Fibroblast of the aortic adventitia (primary cell): ENCODE data around the gene TOGARAM2. TPM values are rescaled to one million over a fixed set of nuclear protein-coding genes. Genes with fewer than 3 reads are reported as not detected.
A peak's percentile ranks its signal among the peaks of the same experiment; 100 is the strongest.

ENCODE experiments used
- DNase-seq: peaks from one replicate; pipeline ENCODE4 v3.0.0-alpha.2; 2010; ENCODE audit warnings: low read depth
- H3K4me3 ChIP-seq: 2 replicates; pipeline ENCODE4 v1.5.1; 2011; ENCODE audit warnings: low read depth, mild to moderate bottlenecking, control low read depth, low read length, moderate library complexity
- total RNA-seq: library from RNA; depleted of rRNA; stranded (reverse); fragments of >200 nt; gene quantifications from 2 replicates; pipeline ENCODE4 v1.2.3, GENCODE V29; 2012; ENCODE audit warnings: low replicate concordance
- TF ChIP-seq, protein P1 (sequence below): IDR thresholded peaks from 2 replicates; pipeline ENCODE4 v1.5.1; 2011; ENCODE audit warnings: mild to moderate bottlenecking, low read length, control low read depth, inconsistent platforms; ENCODE audit not compliant: insufficient read depth

Gene TOGARAM2
- total RNA-seq, 1 donor: under 0.01 TPM

DNA sequence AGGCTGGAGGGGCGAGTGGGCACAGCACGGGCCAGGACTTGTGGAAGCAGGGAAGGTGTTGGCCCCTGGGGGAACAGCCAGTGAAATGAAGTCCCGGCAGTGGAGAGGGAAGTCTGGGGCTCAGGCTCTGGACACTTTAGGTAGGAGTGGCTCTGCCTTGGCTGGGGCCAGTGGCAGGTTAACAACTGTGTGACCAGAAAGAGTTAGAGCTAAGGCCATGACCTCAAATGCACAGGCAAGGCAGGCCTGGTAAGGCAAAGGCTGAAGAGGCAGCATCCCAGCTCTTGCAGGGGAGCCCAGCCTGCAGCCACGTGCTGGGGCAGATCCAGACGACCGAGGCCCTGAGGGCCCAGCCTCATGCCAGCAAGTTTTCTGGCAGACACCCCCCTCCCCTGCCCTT lies 71.7 kb downstream of the TOGARAM2 start:
- H3K4me3 ChIP-seq: no peak overlapping the region
- DNase-seq: no peak
- TF ChIP-seq, protein P1, sequence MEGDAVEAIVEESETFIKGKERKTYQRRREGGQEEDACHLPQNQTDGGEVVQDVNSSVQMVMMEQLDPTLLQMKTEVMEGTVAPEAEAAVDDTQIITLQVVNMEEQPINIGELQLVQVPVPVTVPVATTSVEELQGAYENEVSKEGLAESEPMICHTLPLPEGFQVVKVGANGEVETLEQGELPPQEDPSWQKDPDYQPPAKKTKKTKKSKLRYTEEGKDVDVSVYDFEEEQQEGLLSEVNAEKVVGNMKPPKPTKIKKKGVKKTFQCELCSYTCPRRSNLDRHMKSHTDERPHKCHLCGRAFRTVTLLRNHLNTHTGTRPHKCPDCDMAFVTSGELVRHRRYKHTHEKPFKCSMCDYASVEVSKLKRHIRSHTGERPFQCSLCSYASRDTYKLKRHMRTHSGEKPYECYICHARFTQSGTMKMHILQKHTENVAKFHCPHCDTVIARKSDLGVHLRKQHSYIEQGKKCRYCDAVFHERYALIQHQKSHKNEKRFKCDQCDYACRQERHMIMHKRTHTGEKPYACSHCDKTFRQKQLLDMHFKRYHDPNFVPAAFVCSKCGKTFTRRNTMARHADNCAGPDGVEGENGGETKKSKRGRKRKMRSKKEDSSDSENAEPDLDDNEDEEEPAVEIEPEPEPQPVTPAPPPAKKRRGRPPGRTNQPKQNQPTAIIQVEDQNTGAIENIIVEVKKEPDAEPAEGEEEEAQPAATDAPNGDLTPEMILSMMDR: no peak

DNA sequence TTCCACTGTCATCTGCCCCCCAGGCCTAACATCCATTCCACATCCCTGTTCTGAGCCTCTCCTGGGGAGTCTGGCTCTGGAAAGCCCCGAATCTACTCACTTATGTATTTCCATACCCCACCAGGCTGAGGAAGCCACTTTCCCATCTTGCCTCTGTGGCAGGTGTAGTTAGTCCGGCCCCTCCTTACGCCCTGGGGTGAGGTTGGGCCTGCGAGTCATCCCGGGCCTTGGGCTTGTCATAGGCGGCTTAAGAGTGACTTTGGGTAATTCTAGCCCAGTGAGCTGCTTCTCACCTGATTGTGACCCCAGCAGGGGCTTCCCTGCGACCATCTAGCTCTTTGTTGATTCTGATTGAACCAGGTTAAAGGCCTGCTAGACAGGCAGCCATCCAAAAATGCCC lies 72.1 kb downstream of the TOGARAM2 start:
- no peak for DNase-seq
- TF ChIP-seq, protein P1: no peak
- H3K4me3 ChIP-seq: no peak overlapping the region

DNA sequence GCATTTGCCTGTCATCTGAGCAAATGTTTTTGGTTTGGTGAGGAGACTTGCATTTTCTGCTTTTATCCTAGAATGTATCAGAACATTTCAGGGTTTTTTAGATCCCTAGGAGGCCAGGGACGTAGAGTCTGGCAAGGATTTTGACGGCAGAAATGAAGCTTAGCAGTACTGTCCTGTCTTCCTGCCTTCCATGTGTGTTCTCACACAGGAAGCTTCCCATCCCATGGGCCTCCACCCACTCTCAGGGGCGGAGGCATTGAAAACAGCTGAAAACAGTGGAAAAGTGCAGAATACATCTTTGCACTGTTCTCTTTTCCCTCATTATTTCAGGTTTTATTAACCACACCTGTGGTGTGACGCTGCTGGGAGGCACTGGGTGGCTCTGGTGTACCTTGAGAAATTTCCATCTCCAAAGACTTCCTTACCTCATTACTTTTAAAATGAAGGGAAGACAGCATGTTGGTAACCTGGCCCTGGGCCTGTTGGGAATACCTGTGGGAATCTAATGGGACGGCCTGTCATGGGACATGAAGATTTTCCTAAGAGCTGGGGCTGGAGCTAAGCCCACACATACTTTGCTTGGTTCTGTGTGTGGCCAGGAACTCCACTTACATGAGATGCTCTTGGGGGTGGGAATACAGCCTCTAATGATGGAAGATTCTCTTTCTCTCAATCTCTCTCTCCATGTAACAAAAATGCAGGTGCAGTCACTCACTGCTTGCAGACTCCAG lies 72.7 kb downstream of the TOGARAM2 start:
- TF ChIP-seq, protein P1: peak; percentile 5
- no peak for DNase-seq
- H3K4me3 ChIP-seq: no peak overlapping the region

DNA sequence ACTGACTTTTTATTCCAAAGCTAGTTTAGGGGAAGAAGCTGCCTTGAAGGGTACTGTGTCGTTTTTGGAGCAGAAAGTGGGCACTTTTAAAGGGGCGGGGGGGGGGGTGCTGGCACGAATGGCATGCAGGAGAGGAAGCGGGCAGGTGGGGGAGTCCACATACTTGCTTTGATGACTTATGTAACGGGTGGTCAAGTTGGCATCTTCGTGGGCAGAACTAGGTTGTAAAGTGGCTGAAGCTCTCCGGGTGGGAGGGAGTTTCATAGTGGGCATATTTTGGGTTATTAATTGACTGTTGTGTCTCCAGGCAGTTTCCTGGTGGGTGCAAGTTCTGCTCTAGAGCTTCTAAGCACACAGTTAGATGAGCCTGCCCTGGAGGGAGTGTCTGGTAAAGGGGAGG lies 73.3 kb downstream of the TOGARAM2 start:
- H3K4me3 ChIP-seq: no peak overlapping the region
- TF ChIP-seq, protein P1: no peak
- no peak for DNase-seq

DNA sequence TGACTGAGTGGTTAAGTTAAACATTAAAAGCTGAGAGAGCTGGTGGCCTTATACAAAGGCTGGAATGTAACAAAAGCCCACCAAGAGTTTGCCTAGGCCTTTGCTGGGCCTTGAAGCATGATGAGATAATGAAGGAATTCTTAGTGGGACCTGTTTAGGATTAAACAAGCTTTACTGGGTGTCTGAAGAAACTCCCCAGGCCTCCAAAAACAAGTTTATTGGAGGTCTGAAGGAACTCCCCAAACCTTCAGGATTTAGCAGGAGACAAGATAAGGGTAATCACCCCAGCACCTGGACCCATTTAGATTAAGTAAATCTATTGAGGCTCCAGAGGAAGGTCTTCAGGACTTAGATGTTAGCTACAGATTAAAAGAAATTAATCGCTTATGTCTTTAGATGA lies 74.5 kb downstream of the TOGARAM2 start:
- no peak for DNase-seq
- H3K4me3 ChIP-seq: no peak overlapping the region
- TF ChIP-seq, protein P1: no peak

DNA sequence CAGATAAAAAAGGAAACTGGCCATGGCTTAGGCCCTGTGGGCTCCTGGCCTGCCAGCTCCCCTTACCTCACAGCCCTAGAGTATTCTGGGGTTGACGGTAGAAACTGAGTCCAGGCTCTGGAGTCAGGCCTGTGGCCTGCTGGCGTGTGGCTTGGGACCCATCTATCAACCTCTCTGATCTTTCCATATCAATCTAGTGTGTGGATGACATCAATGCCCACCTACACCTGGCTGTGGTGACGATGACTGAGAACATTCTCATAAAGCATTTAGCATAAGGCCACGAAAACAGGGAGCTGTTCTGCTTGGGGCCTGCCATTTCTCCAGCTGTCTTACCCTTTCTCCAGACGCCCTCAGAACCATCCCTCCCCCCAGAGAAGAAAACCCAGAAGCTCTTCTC lies 75.4 kb downstream of the TOGARAM2 start:
- H3K4me3 ChIP-seq: no peak overlapping the region
- TF ChIP-seq, protein P1: no peak
- DNase-seq: no peak

DNA sequence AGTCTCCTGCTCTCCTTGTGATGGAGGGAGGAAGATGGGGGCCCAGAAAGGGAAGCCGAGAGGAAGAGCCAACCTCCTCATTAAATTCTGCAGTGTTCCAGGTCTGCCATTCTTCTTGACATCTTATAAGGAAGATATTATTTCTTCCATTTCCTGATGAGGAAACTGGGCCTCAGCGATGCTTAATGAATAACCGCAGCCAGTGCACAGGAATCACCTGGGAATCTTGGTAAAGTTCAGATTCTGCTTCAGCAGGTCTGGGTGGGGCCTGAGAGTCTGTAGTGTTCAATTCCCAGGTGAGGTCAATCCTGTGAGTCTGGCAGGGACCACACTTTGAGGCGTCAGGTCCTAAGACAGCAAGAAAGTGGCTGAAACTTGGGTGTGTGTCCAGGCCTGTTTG lies 75.9 kb downstream of the TOGARAM2 start:
- no peak overlapping the region for H3K4me3 ChIP-seq
- TF ChIP-seq, protein P1: no peak
- DNase-seq: no peak
